HG03280 (cell line): ENCODE results near the gene RNF208.
A peak's percentile ranks its signal among the peaks of the same experiment; 100 is the strongest.

Source experiments
- ATAC-seq: cut with Tn5 transposase; IDR thresholded peaks from one replicate; pipeline ENCODE4 v1.9.1; 2021; ENCODE audit warnings: mild to moderate bottlenecking, moderate library complexity; ENCODE audit not compliant: unreplicated experiment

Gene RNF208

GRCh38 chr9:137215196-137215986 lies 6.6 kb downstream of the RNF208 start:
- no peak for ATAC-seq

- ATAC-seq: no peak
Observed at GRCh38 chr9:137214620-137215019, 7.4 kb downstream of the RNF208 start.

- no peak for ATAC-seq
Observed at GRCh38 chr9:137213160-137214060, 8.6 kb downstream of the RNF208 start.

GRCh38 chr9:137212520-137212919 lies 9.5 kb downstream of the RNF208 start:
- no peak for ATAC-seq

GRCh38 chr9:137211532-137211931 lies 10.5 kb downstream of the RNF208 start:
- no peak for ATAC-seq

- no peak for ATAC-seq
Observed at GRCh38 chr9:137206602-137207001, 15.4 kb downstream of the RNF208 start.

- peak; percentile 47 for ATAC-seq
Observed at GRCh38 chr9:137205126-137206069, 16.6 kb downstream of the RNF208 start, which contains the start of the genes NDOR1 and TMEM203. Gene NDOR1 (plus strand): TSS chr9:137205700. CDS start chr9:137205778, 78 bp downstream. Gene TMEM203 (minus strand): TSS chr9:137205648. CDS start chr9:137205414, 234 bp downstream.

- ATAC-seq: no peak
Observed at GRCh38 chr9:137204731-137205125, 17.3 kb downstream of the RNF208 start.

- no peak for ATAC-seq
Observed at GRCh38 chr9:137202966-137203365, 19.1 kb downstream of the RNF208 start.

- ATAC-seq: no peak
Observed at GRCh38 chr9:137201205-137201868, 20.7 kb downstream of the RNF208 start.

- peak; percentile 88 for ATAC-seq
Observed at GRCh38 chr9:137200311-137201204, 21.5 kb downstream of the RNF208 start, which contains the start of gene TPRN. Gene TPRN (minus strand): TSS chr9:137200741. CDS start chr9:137200711, 30 bp downstream.

- no peak for ATAC-seq
Observed at GRCh38 chr9:137199411-137200121, 22.5 kb downstream of the RNF208 start.

GRCh38 chr9:137198902-137199283 lies 23.1 kb downstream of the RNF208 start:
- no peak for ATAC-seq

GRCh38 chr9:137198051-137198901 lies 23.8 kb downstream of the RNF208 start:
- ATAC-seq: no peak

- no peak for ATAC-seq
Observed at GRCh38 chr9:137195525-137196220, 26.4 kb downstream of the RNF208 start.

GRCh38 chr9:137194909-137195308 lies 27.1 kb downstream of the RNF208 start:
- ATAC-seq: no peak

- no peak for ATAC-seq
Observed at GRCh38 chr9:137194388-137194787, 27.7 kb downstream of the RNF208 start.
